Breast epithelium (tissue), 4 donors: ENCODE results near the gene SLC12A7. TPM values are rescaled to one million over a fixed set of nuclear protein-coding genes. Genes with fewer than 3 reads are reported as not detected.

Experiments used
- DNase-seq, 2 donors: peaks; one replicate each; pipeline ENCODE4 v3.0.0-alpha.2; 2019; ENCODE audit warnings: low spot score in 2 of 2
- H3K27ac ChIP-seq, 2 donors: fragments of 200-600 bp; sonication (generic) in 1 of 2; one replicate each; pipeline ENCODE4 v1.5.1; 2016 to 2019; ENCODE audit warnings: mild to moderate bottlenecking in 1 of 2
- H3K27me3 ChIP-seq, 2 donors: fragments of 200-600 bp; sonication (generic) in 1 of 2; one replicate each; pipeline versions ENCODE4 v1.5.1 to v1.6.0; 2017 to 2019; ENCODE audit warnings: control low read depth in 1 of 2, mild to moderate bottlenecking in 1 of 2
- H3K36me3 ChIP-seq: fragments of 200-600 bp; one replicate; pipeline ENCODE4 v1.5.1; 2019
- H3K4me1 ChIP-seq, 2 donors: fragments of 200-600 bp; sonication (generic); one replicate each; pipeline ENCODE4 v1.5.1; 2016 to 2019; ENCODE audit warnings: control low read depth in 1 of 2
- H3K4me3 ChIP-seq, 3 donors: fragments of 200-600 bp; sonication (generic); 1 replicate in 2 of 3; 2 replicates in 1 of 3; pipeline ENCODE4 v1.5.1; 2016 to 2019; ENCODE audit warnings: mild to moderate bottlenecking in 3 of 3, moderate library complexity in 2 of 3
- H3K9me3 ChIP-seq, 2 donors: fragments of 200-600 bp; sonication (generic) in 1 of 2; one replicate each; pipeline ENCODE4 v1.5.1; 2016 to 2019; ENCODE audit warnings: control low read depth in 1 of 2
- POLR2A ChIP-seq: fragments of 450-650 bp; IDR thresholded peaks from one replicate; pipeline ENCODE4 v1.6.1; 2016; ENCODE audit warnings: antibody characterized with exemption, mild to moderate bottlenecking, moderate library complexity
- POLR2AphosphoS5 ChIP-seq, 3 donors: sonication (generic); formaldehyde crosslinking; IDR thresholded peaks; one replicate each; pipeline ENCODE4 v1.6.1; 2017; ENCODE audit warnings: antibody characterized with exemption in 3 of 3
- intact Hi-C: fragments of 100-400 bp; cut with DNase I; formaldehyde crosslinking; loops from one replicate; pipeline ENCODE4 v1.15.1; 2023; ENCODE audit warnings: low total_unique reads
- total RNA-seq, 3 donors: library from RNA; depleted of rRNA; stranded (reverse); fragments of >200 nt; gene quantifications; one replicate each; pipeline ENCODE4 v1.1.0, GENCODE V29; 2016
- TF ChIP-seq, protein P1 (sequence below), 3 donors: fragments of 450-650 bp; IDR thresholded peaks; one replicate each; pipeline ENCODE4 v1.5.1; 2016 to 2017; ENCODE audit warnings: antibody characterized with exemption in 3 of 3, mild to moderate bottlenecking in 3 of 3, moderate library complexity in 3 of 3

The SLC12A7 gene
- total RNA-seq, 3 donors from 2014 or later, result 21.4 to 31.5 (median 25.0) TPM

DNA sequence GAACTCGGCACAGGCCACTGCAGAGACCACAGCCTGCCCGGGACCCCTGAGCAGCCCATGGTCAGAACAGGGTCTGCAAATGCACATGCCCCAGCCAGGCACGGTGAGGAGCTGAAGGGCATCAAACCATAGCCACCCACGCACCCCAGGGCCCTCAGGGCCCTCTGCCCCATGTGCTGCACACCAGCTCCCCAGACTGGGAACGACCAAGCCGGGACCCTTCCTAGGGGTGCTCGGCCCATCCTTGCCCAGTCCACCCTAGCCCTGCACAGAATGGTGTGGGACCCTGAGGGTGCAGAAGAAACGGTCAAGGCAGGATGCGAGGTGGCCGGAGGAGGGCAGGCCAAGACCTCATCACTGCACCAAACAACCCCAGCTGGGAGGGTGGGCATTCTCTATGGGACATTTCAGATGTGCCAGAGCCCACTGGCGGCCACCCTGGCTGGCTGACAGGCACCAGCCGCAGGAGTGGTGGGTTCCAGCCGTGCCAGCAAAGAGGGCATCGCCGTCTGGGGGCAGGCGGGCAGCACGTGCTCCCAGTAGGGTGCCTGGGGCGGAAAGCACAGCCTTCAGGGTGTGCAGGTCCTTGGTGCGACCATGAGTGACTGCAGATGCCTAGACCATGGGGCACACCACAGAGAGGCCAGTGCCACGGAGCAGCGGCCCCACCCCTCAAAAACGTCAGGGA is 16.4 kb downstream of the SLC12A7 start:
- no peak overlapping the region for H3K27ac ChIP-seq
- intact Hi-C loops, result no loop called here
- H3K27me3 ChIP-seq, result no peaks in the 10 kb centered on the region
- H3K4me1 ChIP-seq, result no peaks in the 10 kb centered on the region
- H3K36me3 ChIP-seq, result no peaks in the 10 kb centered on the region
- no peaks in the 10 kb centered on the region for H3K9me3 ChIP-seq
- H3K4me3 ChIP-seq, result no peak overlapping the region
- no peak for DNase-seq
- TF ChIP-seq POLR2A (no peak), POLR2AphosphoS5 (IDR thresholded peaks at IDR 0.05) (no peak)
- TF ChIP-seq, protein P1, sequence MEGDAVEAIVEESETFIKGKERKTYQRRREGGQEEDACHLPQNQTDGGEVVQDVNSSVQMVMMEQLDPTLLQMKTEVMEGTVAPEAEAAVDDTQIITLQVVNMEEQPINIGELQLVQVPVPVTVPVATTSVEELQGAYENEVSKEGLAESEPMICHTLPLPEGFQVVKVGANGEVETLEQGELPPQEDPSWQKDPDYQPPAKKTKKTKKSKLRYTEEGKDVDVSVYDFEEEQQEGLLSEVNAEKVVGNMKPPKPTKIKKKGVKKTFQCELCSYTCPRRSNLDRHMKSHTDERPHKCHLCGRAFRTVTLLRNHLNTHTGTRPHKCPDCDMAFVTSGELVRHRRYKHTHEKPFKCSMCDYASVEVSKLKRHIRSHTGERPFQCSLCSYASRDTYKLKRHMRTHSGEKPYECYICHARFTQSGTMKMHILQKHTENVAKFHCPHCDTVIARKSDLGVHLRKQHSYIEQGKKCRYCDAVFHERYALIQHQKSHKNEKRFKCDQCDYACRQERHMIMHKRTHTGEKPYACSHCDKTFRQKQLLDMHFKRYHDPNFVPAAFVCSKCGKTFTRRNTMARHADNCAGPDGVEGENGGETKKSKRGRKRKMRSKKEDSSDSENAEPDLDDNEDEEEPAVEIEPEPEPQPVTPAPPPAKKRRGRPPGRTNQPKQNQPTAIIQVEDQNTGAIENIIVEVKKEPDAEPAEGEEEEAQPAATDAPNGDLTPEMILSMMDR (IDR thresholded peaks at IDR 0.05), result no peak

GRCh38 chr5:1094670-1095190 is 17.1 kb downstream of the SLC12A7 start:
- Histone ChIP-seq H3K4me1 (no peaks in the 10 kb centered on the region), H3K4me3 (no peak overlapping the region), H3K27me3 (no peaks in the 10 kb centered on the region), H3K9me3 (no peaks in the 10 kb centered on the region), H3K36me3 (no peaks in the 10 kb centered on the region), H3K27ac (no peak overlapping the region)
- no peak for DNase-seq
- TF ChIP-seq POLR2AphosphoS5 (IDR thresholded peaks at IDR 0.05) (no peak), POLR2A (no peak)
- TF ChIP-seq, protein P1 (IDR thresholded peaks at IDR 0.05), result no peak
- intact Hi-C loops, result loop anchor here (1.0 kb wide), 1 partner anchor 43 kb away; no protein-coding TSS in a partner anchor

- intact Hi-C loops, result no loop called here
- Histone ChIP-seq H3K9me3 (no peaks in the 10 kb centered on the region), H3K4me3 (no peak overlapping the region), H3K36me3 (no peaks in the 10 kb centered on the region), H3K27me3 (no peaks in the 10 kb centered on the region), H3K4me1 (no peaks in the 10 kb centered on the region), H3K27ac (no peak overlapping the region)
- TF ChIP-seq, protein P1 (IDR thresholded peaks at IDR 0.05), result no peak
- TF ChIP-seq POLR2AphosphoS5 (IDR thresholded peaks at IDR 0.05) (no peak), POLR2A (no peak)
- DNase-seq, result no peak
These were observed 18.5 kb downstream of the SLC12A7 start for GRCh38 chr5:1093361-1093760.

GRCh38 chr5:1092122-1092521 is 19.7 kb downstream of the SLC12A7 start:
- Histone ChIP-seq H3K36me3 (no peaks in the 10 kb centered on the region), H3K27me3 (no peaks in the 10 kb centered on the region), H3K9me3 (no peaks in the 10 kb centered on the region), H3K4me1 (no peaks in the 10 kb centered on the region), H3K27ac (no peak overlapping the region), H3K4me3 (no peak overlapping the region)
- intact Hi-C loops, result no loop called here
- TF ChIP-seq, protein P1 (IDR thresholded peaks at IDR 0.05), result no peak
- TF ChIP-seq POLR2A (no peak), POLR2AphosphoS5 (IDR thresholded peaks at IDR 0.05) (no peak)
- no peak for DNase-seq

DNA sequence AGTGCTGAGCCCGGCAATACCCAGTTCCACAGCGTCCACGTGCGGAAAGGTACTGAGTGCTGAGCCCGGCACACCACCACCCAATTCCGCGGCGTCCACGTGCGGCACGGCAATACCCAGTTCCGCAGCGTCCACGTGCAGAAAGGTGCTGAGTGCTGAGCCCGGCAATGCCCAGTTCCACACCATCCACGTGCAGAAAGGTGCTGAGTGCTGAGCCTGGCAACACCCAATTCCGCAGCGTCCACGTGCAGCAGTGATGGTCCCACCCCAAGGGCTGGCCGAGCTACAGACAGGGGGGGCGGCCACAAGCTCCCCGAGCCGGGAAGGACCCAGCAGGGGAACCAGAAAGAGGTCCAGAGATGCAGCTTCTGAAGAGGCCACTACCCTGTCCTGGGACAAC is 20.2 kb downstream of the SLC12A7 start:
- Histone ChIP-seq H3K4me1 (no peaks in the 10 kb centered on the region), H3K4me3 (no peak overlapping the region), H3K36me3 (peaks cover 4% of the 10 kb centered on the region), H3K27ac (no peak overlapping the region), H3K27me3 (no peaks in the 10 kb centered on the region), H3K9me3 (no peaks in the 10 kb centered on the region)
- intact Hi-C loops, result no loop called here
- no peak for DNase-seq
- TF ChIP-seq POLR2A (no peak), POLR2AphosphoS5 (IDR thresholded peaks at IDR 0.05) (no peak)
- TF ChIP-seq, protein P1 (IDR thresholded peaks at IDR 0.05), result no peak
